NCI-H345 treated with DMSO at 0.1 percent for 48 hours (cell line): ENCODE results near the gene PLAC9.
"Not testable (repeated sequence)": the region's sequence is repeated elsewhere in the genome, so short reads cannot be mapped to it uniquely, and the experiment has no call there.

Source experiments
- DNase-seq: peaks from one replicate; lab custom pipeline; 2025; ENCODE audit not compliant: unreplicated experiment; lab: John Stamatoyannopoulos, UW

The PLAC9 gene

DNA sequence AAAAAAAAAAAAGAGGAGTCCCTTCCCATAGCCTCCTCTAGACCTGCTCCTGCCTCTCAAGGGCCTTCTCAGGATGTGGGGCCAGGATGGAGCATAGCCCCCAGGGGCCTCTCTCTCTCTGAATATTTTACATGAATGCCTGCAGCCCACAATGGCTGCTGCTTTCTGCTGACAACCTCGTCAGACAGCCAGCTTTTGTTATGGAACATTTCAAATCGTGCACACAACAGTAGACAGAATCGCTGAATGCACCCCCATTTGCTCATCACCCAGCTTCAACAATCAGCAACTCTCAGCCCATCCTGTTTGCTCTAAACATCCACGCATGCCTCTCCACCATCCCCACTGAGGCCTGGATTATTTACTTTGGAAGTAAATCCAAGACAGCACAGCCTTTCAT lies 5.4 kb downstream of the PLAC9 start:
- no peak for DNase-seq

DNA sequence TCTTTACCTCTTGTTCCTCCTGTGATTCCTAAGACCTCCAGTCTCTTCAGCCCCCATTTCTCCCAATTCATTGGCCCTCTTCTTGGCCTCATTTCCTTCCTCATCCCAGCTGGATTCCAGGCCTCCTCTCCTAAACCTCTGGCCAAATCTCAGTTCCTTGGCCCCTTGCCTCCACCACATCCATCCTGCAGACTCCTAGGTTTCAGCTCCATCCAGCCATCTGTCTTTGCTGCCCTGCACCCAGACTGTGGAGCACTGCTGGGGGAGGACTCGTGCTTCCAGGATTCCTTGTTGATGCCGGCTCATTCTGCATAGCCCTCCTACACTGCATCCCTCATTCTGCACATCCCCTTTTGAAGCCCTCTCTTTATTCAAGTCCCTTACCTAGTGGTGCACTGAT lies 6.7 kb downstream of the PLAC9 start:
- no peak for DNase-seq

DNA sequence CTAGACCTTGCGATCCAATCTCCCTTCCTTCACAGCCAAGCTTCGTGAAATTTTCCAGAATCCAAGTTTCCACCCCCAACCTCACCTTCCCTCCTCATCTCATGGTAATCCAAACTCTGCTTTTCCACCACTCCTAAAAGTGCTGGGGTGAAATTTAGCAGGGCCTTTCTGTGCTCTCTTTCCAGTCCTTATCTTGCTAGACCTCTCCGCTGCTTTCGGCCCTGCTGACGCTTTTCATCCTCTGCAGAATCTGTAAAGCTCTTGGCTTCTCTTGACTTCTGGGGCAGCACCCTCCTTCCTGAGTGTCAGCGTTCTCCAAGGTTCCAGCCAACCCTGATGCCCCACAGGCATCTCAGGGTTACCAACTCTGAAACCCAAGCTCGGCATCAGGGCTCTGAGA lies 7.7 kb downstream of the PLAC9 start:
- no peak for DNase-seq

DNA sequence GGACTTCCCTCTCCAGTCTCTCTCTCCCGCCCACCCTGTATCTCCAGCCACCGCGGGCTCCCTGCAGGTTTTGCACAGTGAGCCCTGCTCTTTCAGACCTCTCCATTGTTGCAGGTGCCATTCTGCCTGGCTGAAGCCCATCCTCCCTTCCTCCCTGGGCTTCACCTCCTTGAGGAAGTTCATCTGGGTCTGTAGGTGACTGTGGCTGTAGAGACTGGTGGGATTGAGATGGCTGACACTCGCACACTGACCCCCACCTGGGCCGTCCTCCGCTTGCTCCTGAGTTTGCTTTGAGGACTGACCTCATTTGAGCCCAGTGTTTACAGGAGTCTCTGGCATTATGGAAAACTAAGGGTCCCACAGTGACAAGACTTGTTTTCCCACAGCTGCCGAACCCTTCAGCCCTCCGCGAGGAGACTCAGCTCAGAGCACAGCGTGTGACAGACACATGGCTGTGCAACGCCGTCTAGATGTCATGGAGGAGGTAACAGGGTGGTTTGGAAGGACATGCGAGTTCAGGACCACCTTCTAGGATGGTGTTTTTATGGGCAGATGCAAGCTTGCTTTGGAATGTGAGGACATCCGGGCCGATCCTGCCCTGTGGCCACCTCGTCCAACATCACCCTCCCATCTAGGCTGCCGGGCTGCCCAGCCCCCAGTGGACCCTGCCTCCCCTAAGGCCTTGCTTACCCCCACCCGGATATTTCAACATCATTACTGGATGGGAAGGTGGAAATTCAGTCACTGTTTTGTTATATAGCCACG lies 9.3 kb downstream of the PLAC9 start:
- DNase-seq, result no peak

DNA sequence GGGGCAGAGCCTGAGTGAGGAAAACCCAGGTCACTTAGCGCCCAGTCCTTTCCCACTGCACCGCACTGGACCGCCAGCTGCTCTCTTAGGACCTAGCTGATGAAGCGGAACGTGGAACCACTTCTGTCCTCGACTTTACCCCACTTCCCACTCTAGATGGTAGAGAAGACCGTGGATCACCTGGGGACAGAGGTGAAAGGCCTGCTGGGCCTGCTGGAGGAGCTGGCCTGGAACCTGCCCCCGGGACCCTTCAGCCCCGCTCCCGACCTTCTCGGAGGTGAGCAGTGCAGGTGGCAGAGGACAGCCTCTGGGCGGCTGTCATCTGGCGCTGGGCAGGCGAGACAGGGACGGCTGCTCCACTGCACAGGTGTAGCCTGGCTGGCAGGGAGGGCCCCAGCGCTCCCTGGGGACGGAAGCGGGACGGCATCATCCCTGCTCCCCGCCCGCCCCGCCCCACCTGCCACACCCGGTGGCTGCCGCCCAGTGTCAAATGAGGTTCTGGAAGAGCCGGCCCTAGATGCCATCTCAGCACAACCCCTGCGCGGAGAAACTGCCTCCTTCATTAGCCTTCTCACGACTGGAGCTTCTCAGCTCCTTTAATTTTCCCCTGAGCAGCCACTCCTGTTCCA lies 11.7 kb downstream of the PLAC9 start:
- peak; percentile 55 for DNase-seq

DNA sequence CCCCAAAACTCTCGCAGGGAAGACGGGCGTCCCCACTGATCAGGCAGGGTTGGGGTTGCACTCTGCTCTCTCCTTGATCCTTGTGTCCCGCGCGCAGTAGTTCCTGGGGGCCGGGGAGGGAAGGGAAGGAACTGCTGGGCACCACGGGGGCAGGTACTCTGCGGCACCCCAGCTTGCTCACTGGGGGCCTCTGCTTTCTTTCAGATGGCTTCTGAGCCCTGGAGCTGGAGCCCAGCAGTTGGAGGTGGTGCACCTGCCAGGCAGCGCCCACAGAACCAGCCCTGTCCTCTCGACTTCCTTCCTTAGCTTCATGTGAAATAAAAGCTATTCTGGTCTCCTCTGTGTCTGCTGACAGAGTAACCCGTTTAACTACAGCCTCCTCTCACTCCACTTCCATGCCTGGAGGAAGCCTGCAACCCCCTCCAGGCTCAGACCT lies 12.2 kb downstream of the PLAC9 start:
- no peak for DNase-seq

DNA sequence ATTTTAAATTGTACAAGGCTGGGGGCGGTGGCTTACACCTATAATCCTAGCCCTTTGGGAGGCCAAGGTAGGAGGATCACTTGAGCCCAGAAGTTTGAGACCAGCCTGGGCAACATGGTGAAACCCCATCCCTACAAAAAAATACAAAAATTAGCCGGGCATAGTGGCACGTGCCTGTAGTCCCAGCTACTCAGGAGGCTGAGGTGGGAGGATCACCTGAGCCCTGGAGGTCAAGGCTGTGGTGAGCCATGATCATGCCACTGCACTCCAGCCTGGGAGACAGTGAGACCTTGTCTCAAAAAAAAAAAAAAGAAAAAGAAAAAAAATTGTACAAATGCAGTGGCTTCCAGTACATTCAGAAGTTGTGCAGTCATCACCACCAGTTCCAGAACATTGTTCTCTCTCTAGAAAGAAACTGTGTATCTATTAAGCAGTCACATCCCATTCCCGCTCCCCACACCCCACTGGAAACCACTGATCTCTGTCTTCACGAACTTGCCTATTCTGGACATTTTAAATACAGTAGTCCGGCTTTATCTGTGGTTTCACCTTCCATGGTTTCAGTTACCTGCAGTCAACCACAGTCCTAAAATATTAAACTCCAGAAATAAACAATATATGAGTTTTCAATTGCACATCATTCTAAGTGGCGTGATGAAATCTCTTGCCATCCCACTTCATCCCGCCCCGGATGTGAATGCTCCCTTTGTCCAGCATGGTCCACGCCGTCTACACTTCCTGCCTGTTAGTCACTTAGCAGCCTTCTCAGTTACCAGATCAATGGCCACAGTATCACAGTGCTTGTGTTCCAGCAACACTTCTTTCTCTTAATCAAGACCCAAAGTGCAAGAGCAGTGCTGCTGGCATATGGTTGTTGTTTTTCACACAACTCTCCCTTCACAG lies 13.1 kb downstream of the PLAC9 start:
- DNase-seq, result not testable (repeated sequence)

DNA sequence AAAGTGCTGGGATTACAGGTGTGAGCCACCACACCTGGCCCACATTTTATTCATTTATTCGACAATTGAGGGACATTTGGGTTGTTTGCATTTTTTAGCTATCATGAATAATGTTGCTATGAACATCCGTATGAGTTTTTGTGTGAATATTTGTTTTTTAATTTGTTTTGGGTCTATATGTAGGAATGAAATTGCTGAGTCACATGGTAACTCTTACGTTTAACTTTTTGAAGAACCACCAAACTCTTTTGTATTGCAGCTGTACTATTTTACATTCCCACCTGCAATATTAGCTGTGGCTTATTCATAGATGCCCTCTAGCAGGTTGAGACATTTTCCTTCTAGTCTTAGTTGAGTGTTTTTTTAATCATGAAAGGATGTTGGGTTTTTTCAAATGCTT lies 14.4 kb downstream of the PLAC9 start:
- DNase-seq, result no peak

DNA sequence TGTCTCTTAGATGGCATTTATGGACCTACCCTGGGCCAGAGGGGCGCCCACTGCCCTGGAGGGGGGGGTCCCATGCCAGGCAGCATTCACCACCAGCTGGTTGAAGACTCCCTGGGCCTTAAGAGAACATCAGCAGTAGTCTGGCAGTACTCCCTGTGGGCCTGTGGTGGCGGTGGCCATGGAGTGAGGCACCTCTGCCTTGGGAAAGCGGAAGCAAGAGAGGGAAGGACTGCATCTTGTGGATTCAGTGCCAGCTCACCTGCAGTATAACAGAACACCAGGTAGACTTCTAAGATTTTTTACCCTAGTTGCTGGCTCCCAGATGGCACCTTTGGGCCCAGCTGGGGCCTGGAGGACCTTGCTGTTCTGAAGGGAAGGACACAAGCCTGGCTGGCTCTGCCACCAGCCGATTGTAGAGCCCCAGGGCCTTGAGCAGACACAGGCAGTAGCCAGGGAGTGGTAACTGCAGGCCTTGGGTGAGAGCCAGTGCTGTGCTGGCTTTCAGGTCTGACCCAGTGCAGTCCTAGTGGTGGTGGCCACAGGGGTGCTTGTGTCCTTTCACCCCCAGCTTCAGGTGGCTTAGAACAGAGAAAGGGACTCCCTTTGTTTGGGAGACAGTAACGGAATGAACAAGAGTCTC lies 15.8 kb downstream of the PLAC9 start:
- no peak for DNase-seq

DNA sequence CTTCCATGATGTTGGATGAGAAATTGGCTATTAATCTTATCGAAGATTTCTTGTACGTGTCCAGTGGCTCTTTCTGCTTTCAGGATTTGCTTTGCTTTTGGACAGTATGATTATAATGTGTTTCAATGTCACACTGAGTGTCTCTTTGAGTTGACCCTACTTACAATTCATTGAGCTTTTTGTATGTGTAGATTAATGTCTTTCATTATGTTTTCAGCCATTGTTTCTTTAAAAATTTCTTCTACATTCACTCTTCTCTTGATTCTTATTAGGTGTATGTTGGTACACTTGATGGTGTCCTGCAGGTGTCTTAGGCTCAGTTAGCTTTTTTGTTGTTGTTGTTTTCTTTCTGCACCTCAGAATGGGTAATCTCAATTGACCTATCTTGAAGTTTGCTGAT lies 16.6 kb downstream of the PLAC9 start:
- DNase-seq, result no peak

DNA sequence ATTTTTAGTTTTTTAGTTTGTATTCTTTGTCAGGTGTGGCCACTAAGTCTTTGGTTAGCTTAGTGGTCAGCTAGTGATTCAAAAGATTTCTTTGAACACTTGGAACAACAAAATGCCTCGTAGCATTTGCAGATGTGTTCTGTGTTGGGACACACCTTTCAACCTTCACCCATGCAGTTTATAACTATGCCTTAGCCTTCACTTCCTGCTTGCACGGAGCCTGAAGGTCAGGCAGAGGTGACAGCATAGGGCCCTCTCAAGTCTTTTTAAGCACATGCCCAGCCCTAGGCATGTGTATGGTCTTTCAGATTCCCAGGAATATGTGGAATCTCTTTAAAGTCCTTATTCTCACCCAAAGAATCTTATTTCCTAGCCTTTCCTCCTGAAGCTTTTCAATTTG lies 17.6 kb downstream of the PLAC9 start:
- no peak for DNase-seq

DNA sequence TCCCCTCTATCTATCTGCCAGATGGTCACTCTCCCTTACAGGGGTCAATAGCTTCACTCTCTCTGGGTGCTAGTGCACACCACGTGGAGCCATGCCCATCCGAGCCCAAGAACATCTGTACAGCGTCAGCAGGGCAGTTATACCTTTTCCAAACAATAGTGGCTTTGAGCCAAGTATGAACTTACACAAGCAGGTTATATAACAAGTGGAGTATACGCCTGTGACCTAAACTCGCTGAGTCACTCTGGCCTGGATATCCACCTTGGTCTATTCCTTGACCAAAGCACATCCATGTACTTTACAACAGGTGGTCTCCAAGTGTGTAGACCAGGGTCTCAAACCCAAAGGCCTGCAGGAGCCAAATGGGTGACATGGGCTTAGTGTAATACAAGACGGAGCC lies 20.3 kb downstream of the PLAC9 start:
- no peak for DNase-seq

DNA sequence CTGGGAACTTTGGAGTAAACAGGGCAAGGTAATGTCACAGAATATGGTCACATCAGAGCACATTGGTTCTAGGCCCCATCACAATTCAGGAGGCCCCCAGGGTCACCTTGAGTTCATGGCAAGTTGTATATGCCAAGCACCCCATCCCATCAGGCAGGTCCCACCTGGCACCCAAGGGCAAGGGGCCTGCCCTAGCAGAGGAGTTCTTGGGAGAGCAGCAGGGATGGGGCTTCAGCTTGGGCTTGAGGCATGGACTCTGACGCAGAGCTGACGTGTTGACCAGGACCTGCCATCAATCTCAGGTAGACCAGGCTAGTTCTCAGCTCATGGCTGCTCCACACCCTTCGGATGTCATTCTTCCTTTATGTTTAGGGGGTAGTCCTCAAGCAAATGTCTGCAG lies 20.9 kb downstream of the PLAC9 start:
- no peak for DNase-seq

DNA sequence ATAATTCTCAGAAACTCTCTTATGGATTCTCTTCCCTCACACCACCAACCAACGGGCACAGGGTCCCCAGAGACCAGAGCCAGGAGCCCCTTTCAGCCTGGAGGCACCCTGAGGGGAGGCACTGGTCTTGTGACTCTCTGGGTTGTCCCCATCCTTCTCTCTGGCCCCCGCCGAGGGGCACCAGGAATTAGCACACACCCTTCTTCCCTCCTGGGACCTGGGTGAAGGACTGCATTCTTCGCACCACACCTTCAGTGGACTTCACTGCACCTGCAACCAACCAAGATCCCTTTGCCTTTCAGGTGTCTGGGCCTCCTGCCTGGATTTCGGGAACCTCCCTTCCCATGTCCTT lies 22.1 kb downstream of the PLAC9 start:
- DNase-seq, result no peak

DNA sequence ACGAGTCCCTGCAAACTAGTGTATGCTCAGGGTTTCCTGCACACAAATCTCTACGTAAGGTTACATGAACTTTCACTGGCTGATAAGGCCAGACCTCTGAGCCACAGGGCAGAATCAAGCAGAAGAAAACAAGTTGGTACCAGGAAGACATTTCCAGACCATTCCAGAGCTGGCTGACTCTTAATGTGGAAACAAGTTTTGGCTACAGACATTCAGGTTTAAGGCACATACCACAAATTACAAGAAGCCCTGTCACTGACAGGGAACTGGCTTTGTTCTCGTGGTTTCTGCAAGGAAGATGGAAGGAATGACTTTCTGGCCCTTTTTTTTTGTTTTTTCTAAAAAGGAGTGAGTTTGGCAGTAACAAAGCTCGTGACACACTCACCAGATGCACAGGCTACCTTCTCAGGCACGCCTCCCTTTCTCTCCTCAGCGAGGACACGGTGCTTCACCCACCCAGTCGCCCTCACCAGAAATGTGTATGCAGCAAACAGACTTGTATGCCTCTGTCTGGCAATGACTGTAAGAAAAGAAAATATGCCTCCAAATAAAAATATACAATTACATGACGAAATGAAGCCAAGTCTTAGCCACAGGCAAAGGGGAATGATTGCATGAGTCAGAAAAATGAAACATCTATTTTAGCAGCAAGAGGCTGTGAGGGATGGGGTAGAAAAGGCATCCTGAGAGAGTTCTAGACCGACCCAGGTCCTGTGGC lies 22.6 kb downstream of the PLAC9 start:
- DNase-seq, result no peak

DNA sequence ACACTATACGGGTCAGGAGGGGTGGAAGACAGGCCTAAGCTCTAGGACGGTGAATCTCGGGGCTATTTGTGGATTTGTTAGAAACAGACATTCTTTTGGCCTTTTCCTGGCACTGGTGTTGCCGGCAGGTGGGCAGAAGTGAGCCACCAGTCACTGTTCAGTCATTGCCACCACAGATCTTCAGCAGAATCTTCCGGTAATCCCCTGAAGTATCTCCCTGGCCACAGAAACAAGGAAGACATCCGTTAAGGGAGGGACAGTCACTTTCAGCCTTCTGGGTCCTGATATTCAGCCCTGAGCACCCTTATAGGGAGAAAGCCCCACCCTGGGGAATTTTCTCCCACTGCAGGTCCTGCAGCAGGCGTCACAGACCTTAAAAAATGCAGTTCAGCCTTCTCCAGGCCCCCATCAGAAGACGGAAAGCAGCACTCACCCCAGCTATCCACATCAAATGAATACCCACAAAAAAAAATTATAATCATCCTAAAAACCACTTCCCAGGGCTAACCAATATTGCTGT lies 23.2 kb downstream of the PLAC9 start:
- no peak for DNase-seq

DNA sequence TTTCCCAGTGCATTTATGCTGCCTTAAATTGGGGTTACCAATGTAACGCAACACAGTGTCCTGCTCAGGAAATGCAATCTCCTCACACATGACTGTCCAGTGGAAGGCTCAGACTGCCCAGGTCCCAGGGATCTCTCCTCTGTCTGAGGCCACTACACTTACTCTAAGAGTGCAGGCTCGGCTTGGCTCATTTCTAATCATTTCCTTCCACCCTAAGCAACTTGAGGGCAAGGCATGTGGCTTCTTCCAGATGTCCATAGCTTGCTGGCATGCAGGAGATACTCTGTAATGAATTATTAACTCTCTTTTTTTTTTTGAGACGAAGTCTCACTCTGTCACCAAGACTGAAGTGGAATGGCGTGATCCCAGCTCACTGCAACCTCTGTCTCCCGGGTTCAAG lies 23.7 kb downstream of the PLAC9 start:
- no peak for DNase-seq

DNA sequence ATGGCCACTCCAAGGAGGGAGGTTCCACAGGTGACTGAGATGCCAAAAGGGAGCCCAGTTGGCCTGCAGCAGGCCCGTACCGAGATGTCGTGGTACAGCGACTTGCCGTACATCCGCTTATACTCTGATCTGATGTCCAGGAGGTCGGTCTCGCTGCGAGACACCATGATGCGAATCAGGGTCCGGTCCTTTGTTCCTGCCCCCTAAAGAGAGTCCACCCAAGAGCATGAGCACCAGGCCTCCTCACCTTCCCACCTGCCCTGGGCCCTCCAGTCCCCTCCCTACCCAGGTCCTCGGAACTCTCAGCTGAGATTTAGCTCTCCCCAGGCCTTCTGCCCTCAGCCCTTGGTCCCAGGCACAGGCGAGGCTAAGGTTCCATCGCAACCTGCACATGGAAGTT lies 25.0 kb downstream of the PLAC9 start:
- no peak for DNase-seq

DNA sequence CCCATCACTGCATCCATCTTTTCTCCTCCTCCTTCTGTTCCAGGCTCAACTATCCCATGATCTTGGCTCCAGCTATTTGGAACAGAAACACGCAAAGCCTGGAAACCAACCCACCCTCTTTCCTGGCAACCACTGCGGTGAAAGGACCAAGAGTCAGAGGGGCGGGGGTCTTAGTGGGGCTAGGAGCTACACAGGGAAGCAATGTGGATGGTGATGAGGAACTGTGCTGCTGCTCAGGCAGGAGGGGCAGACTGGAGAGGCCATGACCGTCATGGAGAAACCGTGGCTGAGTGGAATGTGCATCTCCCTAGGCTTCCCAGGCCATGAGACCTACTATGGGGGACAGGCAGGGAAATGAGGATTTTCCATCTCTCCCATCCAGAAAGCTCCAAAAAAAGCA lies 25.6 kb downstream of the PLAC9 start:
- no peak for DNase-seq

DNA sequence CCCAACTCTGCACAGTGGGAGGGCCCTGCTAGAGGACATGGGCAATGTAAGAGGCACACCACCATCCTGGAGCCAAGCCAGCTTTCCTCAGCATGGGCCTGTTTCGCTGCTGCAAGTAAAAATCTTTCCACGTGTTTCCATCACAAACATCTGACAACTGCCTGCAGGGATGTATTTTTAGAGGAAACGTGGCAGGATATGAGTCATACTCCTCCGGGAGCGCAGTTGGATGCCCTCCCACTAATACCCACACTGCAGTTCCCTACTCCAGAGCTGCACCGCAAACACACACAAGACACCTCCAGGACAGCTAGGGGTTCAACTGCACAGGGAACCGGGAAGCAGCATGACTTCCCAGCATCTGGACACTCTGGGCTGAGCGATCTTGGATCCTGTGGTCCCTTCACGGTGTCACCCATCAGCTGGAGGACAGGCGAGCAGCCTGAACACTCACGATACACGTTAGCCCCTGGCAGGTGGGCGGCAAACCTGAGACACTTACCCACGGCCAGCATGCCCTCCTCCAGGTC lies 26.1 kb downstream of the PLAC9 start:
- DNase-seq, result peak; percentile 49
